Panc1 (cell line): ENCODE data around the gene GPR107. TPM values are rescaled to one million over a fixed set of nuclear protein-coding genes. Genes with fewer than 3 reads are reported as not detected.

Experiments used
- ATAC-seq: fragments of 200-7000 bp; cut with Tn5 transposase; 2 replicates; pipeline ENCODE4 v1.9.1; 2020; ENCODE audit warnings: mild to moderate bottlenecking, moderate library complexity
- BruUV-seq: library from RNA; stranded (reverse); fragments of 400-500 nt; replicated peaks from 2 replicates; lab custom pipeline; 2021; lab: Mats Ljungman, UMichigan
- CTCF ChIA-PET: fragments of 300-600 bp; sonication (Branson Sonifier 250); formaldehyde crosslinking; loops from one replicate; lab custom pipeline; 2022; ENCODE audit warnings: antibody characterized with exemption; lab: Charles Lee
- POLR2A ChIA-PET: fragments of 300-600 bp; sonication (Branson Sonifier 250); formaldehyde crosslinking; loops from one replicate; lab custom pipeline; 2022; ENCODE audit warnings: antibody characterized with exemption; lab: Charles Lee
- DNase-seq: peaks from one replicate; pipeline ENCODE4 v3.0.0-alpha.2; 2010; ENCODE audit warnings: low read depth, low spot score
- H3K27ac ChIP-seq: 2 replicates; pipeline ENCODE4 v1.5.1; 2011; ENCODE audit warnings: mild to moderate bottlenecking, low read length, inconsistent platforms
- H3K27me3 ChIP-seq: fragments of 200-500 bp; sonication (Bioruptor generic); 2 replicates; pipeline ENCODE4 v1.6.0; 2014; ENCODE audit warnings: low read length, inconsistent platforms; ENCODE audit not compliant: control insufficient read depth, insufficient read depth
- H3K36me3 ChIP-seq: fragments of 200-500 bp; sonication (Bioruptor generic); 2 replicates; pipeline ENCODE4 v1.5.1; 2014; ENCODE audit warnings: inconsistent platforms, mild to moderate bottlenecking, low read length, moderate library complexity; ENCODE audit not compliant: control insufficient read depth, insufficient read depth
- H3K4me1 ChIP-seq: 2 replicates; pipeline ENCODE4 v1.5.1; 2011; ENCODE audit warnings: inconsistent platforms, mild to moderate bottlenecking, low read length, moderate library complexity; ENCODE audit not compliant: control insufficient read depth, insufficient read depth
- H3K4me3 ChIP-seq, 2 experiments: 2 replicates each; pipeline ENCODE4 v1.5.1; 2011 to 2012; ENCODE audit warnings: low read depth in 2 of 2, low read length in 2 of 2, mild to moderate bottlenecking in 2 of 2, inconsistent platforms in 1 of 2, moderate library complexity in 1 of 2
- H3K9me3 ChIP-seq: fragments of 200-500 bp; sonication (Bioruptor generic); 2 replicates; pipeline ENCODE4 v1.5.1; 2014; ENCODE audit warnings: low read depth, mild to moderate bottlenecking, inconsistent platforms, low read length, moderate library complexity; ENCODE audit not compliant: control insufficient read depth, insufficient read depth
- CTCF ChIP-seq: fragments of 450-650 bp; IDR thresholded peaks from 2 replicates; pipeline ENCODE4 v1.5.1; 2017; ENCODE audit warnings: mild to moderate bottlenecking
- POLR2AphosphoS5 ChIP-seq: IDR thresholded peaks from 2 replicates; pipeline ENCODE4 v1.6.1; 2012; ENCODE audit warnings: mild to moderate bottlenecking, low read depth, low read length, moderate library complexity
- REST ChIP-seq, 2 experiments: IDR thresholded peaks; 2 replicates each; pipeline ENCODE4 v1.6.1; 2011 to 2012; ENCODE audit warnings: low read depth in 2 of 2, control low read depth in 1 of 2, low read length in 1 of 2, mild to moderate bottlenecking in 1 of 2, moderate library complexity in 1 of 2; ENCODE audit not compliant: insufficient read depth in 1 of 2
- SIN3A ChIP-seq: IDR thresholded peaks from 2 replicates; pipeline ENCODE4 v1.6.1; 2012; ENCODE audit warnings: low read depth, mild to moderate bottlenecking, low read length, moderate library complexity, borderline replicate concordance; ENCODE audit not compliant: insufficient read depth
- TCF7L2 ChIP-seq: IDR thresholded peaks from 2 replicates; pipeline ENCODE4 v1.6.1; 2011; ENCODE audit warnings: mild to moderate bottlenecking, low read depth, low read length, inconsistent platforms
- in situ Hi-C: cut with HindIII; loops from 2 replicates; pipeline ENCODE4 v1.10.0; 2016; ENCODE audit warnings: low sequenced_read_pairs, low pct_unique_long_range_greater_than_20kb
- intact Hi-C: fragments of 100-400 bp; cut with micrococcal nuclease; formaldehyde crosslinking; loops from one replicate; pipeline ENCODE4 v1.10.0; 2022; ENCODE audit not compliant: unreplicated experiment
- total RNA-seq: library from RNA; stranded (reverse); gene quantifications from one replicate; pipeline ENCODE4 v1.2.1, GENCODE V29; 2021; ENCODE audit not compliant: unreplicated experiment

GPR107 gene
- total RNA-seq, 1 experiment from 2014 or later = 43.0 TPM

- Histone ChIP-seq H3K27me3 (no peaks in the 10 kb centered on the region), H3K27ac (no peak overlapping the region), H3K4me1 (peaks cover 31% of the 10 kb centered on the region), H3K36me3 (no peaks in the 10 kb centered on the region), H3K4me3 (no peak overlapping the region), H3K9me3 (no peaks in the 10 kb centered on the region)
- in situ Hi-C loops = no loop called here
- ATAC-seq (no peak), DNase-seq (no peak)
- intact Hi-C loops = no loop called here
- ChIA-PET CTCF (no interaction called here), POLR2A (no interaction called here)
- BruUV-seq = no TSS peak
- TF ChIP-seq SIN3A (no peak), TCF7L2 (no peak), REST (IDR thresholded peaks at IDR 0.05; ENCODE audit: insufficient read depth in 1 of 2, low read depth in 2 of 2, low read length in 1 of 2) (no peak), POLR2AphosphoS5 (no peak)
These were observed 128.1 kb downstream of the GPR107 start for GRCh38 chr9:130181678-130182380.

DNA sequence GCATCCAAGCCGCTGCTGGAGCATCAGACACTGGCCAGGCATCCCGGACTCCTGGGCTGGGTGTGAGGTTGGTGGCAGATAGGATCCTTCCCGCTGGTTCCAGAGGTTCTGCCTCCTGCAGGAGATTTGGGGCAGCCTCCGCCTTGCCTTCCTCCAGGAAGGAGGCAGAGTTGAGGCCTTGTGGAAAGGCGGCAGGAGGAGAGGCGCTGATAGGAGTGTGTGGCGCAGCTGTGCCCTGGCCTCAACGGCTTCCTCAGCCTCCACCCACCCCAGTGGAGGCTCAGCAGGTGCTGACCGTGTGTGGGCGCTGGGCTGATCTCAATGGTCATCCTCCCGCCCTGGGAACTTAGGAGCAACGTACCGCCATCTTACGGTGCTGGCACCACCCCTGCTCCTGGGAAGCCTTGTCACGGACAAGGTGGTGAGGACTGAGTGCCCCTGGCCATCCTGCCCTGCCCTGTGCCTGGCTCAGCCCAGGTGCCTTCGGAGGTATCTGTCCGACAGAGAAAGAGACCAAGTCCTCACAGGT lies 128.7 kb downstream of the GPR107 start:
- no peak for ATAC-seq
- Histone ChIP-seq H3K4me1 (peaks cover 33% of the 10 kb centered on the region), H3K27me3 (no peaks in the 10 kb centered on the region), H3K36me3 (no peaks in the 10 kb centered on the region), H3K4me3 (no peak overlapping the region), H3K27ac (peak overlapping the region; percentile 71), H3K9me3 (no peaks in the 10 kb centered on the region)
- ChIA-PET POLR2A (no interaction called here), CTCF (no interaction called here)
- TF ChIP-seq POLR2AphosphoS5 (no peak), TCF7L2 (no peak), REST (IDR thresholded peaks at IDR 0.05; ENCODE audit: insufficient read depth in 1 of 2, low read depth in 2 of 2, low read length in 1 of 2) (no peak), SIN3A (no peak), CTCF (no peak)
- no TSS peak for BruUV-seq
- DNase-seq = no peak
- in situ Hi-C loops (no loop called here), intact Hi-C loops (no loop called here)
